Vagina (tissue), 2 donors: Measurements from ENCODE around the gene AURKAIP1.

Experiments
- CTCF ChIP-seq, 3 experiments: fragments of 450-650 bp in 2 of 3; fragments of 200-600 bp in 1 of 3; sonication (generic) in 1 of 3; IDR thresholded peaks; one replicate each; pipeline ENCODE4 v1.5.1; 2017 to 2019; ENCODE audit warnings: antibody characterized with exemption in 3 of 3, mild to moderate bottlenecking in 2 of 3, moderate library complexity in 2 of 3
- POLR2A ChIP-seq, 2 donors: fragments of 450-650 bp; IDR thresholded peaks; one replicate each; pipeline ENCODE4 v1.6.1; 2017; ENCODE audit warnings: antibody characterized with exemption in 2 of 2, mild to moderate bottlenecking in 2 of 2, moderate library complexity in 2 of 2
- POLR2AphosphoS5 ChIP-seq, 2 donors: sonication (generic); formaldehyde crosslinking; IDR thresholded peaks; one replicate each; pipeline ENCODE4 v1.9.0; 2017; ENCODE audit warnings: antibody characterized with exemption in 2 of 2, mild to moderate bottlenecking in 2 of 2, low read depth in 1 of 2; ENCODE audit not compliant: insufficient read depth in 1 of 2

- TF ChIP-seq CTCF (IDR thresholded peaks at IDR 0.05) (no peak), POLR2AphosphoS5 (IDR thresholded peaks at IDR 0.05; ENCODE audit: insufficient read depth in 1 of 2, low read depth in 1 of 2) (no peak), POLR2A (IDR thresholded peaks at IDR 0.05) (no peak)
Measured at GRCh38 chr1:1340791-1341548, 34.0 kb downstream of the AURKAIP1 start.
